D721Med (cell line): ENCODE data around the gene STUB1.
"Not testable (repeated sequence)": the region's sequence is repeated elsewhere in the genome, so short reads cannot be mapped to it uniquely, and the experiment has no call there.

Experiments used
- DNase-seq: peaks from one replicate; pipeline ENCODE4 v3.0.0; 2011; ENCODE audit warnings: low spot score; ENCODE audit not compliant: insufficient read length
- FAIRE-seq: peaks from 2 replicates; lab custom pipeline; 2011; peaks lifted over from hg19 to GRCh38; lab: Jason Lieb, UNC
- TF ChIP-seq, protein P1 (sequence below): IDR thresholded peaks from 2 replicates; pipeline ENCODE4 v1.5.1; 2012; ENCODE audit warnings: mild to moderate bottlenecking, control low read depth; ENCODE audit not compliant: insufficient read depth; ENCODE audit errors: missing control alignments

The STUB1 gene

DNA sequence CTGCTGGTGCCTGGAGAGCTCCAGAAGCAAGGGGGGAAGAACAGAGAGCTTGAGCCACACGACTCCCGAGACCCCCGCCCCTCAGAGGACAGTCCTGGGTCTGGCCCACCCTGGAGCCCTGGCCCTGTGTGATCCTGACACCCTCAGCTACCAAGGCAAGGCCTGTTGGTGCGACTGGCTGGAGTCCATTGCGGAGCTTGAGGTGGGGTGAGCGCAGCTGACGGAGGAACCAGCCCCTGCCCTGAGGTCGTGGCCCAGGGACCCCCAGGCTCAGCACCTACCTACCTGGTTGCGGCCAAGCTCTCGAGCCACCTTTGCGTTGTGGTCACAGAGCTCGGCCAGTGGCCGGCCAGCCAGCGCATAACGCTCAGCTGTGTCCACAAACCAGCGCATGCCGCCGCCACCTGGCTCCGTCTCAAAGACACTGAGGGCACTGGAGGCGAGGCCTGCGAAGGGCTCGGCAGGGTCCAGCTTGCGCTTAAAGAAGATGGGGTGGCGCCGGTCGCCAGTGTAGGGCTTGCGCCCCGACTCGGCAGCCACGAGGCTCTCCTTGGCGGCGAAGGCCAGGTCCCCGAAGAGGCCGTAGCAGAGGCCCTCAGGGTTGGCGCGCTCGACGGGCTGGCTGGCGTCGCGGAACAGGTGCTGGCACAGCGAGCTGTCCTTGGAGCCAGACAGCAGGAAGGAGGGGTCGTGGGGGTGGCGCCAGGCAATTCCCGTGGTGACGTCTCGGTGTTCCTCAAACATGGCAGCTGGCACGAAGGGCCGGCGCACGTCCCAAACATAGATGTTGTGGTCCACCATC lies 6.5 kb downstream of the STUB1 start:
- TF ChIP-seq, protein P1, sequence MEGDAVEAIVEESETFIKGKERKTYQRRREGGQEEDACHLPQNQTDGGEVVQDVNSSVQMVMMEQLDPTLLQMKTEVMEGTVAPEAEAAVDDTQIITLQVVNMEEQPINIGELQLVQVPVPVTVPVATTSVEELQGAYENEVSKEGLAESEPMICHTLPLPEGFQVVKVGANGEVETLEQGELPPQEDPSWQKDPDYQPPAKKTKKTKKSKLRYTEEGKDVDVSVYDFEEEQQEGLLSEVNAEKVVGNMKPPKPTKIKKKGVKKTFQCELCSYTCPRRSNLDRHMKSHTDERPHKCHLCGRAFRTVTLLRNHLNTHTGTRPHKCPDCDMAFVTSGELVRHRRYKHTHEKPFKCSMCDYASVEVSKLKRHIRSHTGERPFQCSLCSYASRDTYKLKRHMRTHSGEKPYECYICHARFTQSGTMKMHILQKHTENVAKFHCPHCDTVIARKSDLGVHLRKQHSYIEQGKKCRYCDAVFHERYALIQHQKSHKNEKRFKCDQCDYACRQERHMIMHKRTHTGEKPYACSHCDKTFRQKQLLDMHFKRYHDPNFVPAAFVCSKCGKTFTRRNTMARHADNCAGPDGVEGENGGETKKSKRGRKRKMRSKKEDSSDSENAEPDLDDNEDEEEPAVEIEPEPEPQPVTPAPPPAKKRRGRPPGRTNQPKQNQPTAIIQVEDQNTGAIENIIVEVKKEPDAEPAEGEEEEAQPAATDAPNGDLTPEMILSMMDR: no peak
- DNase-seq (no peak), FAIRE-seq (no peak)

DNA sequence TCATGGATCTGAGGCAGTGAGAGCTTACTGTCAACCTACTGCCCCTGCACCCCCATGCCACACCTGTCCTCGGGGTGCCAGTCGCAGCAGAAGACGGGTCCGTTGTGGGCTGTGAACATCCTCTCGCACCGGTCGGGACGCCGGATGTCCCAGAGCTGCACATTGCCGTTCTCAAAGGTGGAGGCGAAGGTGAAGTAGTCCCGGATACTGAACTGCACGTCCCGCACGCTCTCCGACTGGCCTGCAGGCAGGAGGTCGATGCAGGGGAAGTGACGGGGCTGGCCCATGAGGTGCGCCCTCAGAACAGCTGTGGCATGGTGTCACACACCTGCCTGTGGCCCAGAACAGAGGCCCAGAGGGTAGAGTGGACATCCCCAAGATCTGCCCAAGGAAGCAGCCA lies 7.3 kb downstream of the STUB1 start:
- DNase-seq (no peak), FAIRE-seq (no peak)
- TF ChIP-seq, protein P1: no peak

DNA sequence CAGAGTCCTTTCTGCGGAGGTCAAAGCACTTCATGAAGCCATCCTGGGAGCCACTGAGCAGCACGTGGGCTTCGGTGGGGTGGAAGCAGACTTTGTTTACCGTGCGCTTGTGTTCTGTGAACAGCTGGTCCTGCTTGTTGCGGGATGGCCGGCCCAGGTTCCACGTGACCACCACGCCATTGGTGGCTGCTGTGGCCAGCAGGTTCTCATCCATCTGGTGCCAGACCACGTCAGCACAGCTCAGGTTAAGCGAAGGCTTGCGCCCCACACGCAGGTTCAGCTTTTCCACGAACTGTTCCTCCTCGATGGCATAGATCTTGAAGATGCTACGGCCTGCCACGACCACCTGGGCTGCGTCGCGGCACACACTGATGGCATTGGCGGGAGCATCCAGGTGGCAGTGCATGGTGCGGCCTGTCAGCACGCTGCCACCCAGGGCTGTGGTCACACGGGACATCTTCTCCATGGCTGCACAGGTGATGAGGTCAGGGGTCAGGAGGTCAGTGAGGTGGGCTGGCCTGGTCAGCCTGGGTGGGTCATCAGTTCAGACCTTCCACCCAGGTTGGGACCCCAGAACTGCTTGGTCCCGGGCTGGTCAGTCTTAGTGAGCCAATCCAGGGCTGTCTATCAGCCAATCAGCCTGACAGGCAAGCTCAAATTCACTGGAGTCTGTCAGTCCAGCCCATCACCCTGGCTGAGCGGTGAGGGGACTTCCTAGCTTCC lies 9.1 kb downstream of the STUB1 start:
- FAIRE-seq (no peak), DNase-seq (no peak)
- TF ChIP-seq, protein P1: no peak

DNA sequence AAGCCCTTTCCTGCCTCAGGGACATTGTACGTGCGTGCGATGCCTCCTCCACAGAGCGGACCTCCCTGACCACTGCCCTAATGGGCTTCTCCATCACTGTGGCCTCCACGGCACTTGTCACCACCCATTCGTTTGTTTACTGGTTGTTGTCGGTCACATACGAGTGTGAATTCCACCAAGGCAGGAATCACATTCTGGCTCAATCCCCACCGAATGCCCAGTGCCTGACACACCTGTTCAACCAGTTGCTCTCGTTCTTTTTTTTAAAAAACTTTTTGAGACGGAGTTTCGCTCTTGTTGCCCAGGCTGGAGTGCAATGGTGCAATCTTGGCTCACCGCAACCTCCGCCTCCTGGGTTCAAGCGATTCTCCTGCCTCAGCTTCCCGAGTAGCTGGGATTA lies 11.0 kb downstream of the STUB1 start:
- not testable (repeated sequence) for FAIRE-seq, DNase-seq

DNA sequence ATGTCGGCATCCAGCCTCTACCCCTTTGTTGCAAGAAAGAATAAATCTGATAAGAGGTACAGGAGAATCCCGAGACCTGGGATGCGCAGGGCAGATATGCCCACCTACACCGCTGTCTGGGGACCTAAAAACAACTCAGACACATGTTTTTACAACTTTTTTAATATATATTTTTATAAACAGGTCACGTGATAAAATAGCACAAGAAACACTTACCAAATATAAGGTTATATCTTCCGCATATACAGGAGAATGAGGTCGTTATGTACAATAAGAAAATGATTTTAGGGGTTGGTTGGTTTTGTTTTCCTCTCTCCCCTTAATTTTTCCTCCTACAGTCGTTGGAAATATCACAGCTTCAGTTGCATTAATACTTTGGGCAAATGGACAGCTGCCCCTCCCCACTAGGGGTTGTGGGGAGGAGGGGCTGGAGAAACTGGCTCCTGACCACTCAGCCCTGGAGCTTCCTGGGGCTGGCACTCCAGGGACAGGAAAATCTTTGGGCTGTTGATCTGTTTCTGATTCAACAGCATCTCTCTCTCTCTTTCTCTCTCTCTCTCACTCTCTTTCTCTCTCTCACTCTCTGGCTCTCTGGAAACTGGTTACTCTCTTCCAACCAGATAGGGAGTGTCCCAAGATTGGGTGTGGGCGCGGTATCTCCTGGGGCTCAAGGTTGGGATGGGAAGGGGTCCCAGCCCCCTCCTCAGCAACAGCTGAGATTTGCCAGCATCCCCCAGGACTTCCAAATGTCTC lies 12.3 kb downstream of the STUB1 start:
- no peak for DNase-seq
- TF ChIP-seq, protein P1: no peak
- FAIRE-seq: no peak

DNA sequence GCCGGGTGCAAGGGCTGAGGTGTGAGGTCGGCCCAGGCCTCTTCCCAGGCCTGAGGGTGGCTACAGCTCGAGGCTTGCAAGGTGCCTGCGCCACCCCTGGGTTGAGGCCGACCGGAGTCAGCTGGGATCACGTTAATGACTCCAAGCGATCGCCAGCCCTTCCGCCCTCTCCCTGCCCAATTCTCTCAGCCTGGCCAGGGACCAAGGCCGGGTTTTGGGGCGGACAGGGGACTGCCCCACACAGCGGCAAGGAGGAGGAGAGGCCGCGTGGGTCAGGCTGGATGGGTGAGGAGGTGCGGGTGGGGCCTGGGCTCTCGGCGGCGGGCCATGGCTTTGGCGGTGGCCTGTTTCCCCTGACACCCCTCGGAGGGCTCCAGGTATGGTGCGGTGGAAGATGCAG lies 13.2 kb downstream of the STUB1 start:
- no peak for DNase-seq
- TF ChIP-seq, protein P1: no peak
- FAIRE-seq: no peak

DNA sequence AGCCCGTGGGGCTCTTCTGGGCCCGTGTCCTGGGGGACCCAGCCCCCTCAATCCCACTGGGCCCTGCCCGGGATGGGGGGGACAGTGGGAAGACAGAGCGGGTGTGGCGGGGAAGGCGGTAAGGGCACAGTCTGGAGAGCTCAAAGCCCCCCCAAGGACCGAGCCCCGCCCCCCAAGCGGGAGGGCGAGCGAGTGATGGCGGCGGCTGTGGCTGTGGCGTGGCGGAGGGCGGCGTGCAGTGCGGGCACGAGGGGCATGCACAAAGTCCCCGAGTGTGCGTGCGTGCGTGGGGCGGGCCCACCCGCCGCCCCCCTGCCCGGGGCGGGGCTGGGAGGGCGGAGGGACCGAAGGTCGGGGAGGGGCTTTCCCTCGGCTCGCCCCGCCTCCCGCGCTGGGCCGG lies 13.6 kb downstream of the STUB1 start:
- FAIRE-seq (no peak), DNase-seq (no peak)
- TF ChIP-seq, protein P1: no peak
